HEK293 (cell line): ENCODE results near the gene MGAT5B.

Experiments used
- CTCF ChIA-PET: fragments of 350-600 bp; formaldehyde crosslinking; extraction: SDS; loops from one replicate; lab custom pipeline; 2021; ENCODE audit warnings: antibody characterized with exemption; lab: Yijun Ruan, JAX
- POLR2A ChIA-PET: fragments of 300-600 bp; formaldehyde crosslinking; extraction: SDS; loops from one replicate; lab custom pipeline; 2020; ENCODE audit warnings: antibody characterized with exemption, inconsistent platforms; lab: Yijun Ruan, JAX
- H3K27ac ChIP-seq: fragments of 200-500 bp; sonication (Bioruptor generic); 2 replicates; pipeline ENCODE4 v1.5.1; 2014; ENCODE audit warnings: low read depth, low read length, control low read depth, inconsistent platforms; ENCODE audit errors: extremely low read depth
- H3K36me3 ChIP-seq, 2 experiments: fragments of 200-500 bp in 1 of 2; sonication (Bioruptor generic) in 1 of 2; 1 replicate in 1 of 2; 2 replicates in 1 of 2; pipeline ENCODE4 v1.5.1; 2014 to 2017; ENCODE audit warnings: inconsistent platforms in 2 of 2, low read length in 2 of 2; ENCODE audit not compliant: control insufficient read depth in 2 of 2, insufficient read depth in 1 of 2
- H3K4me1 ChIP-seq: fragments of 200-500 bp; sonication (Bioruptor generic); 2 replicates; pipeline ENCODE4 v1.5.1; 2014; ENCODE audit warnings: mild to moderate bottlenecking, low read length, inconsistent platforms; ENCODE audit not compliant: control insufficient read depth, insufficient read depth
- H3K4me3 ChIP-seq: 2 replicates; pipeline ENCODE4 v1.5.1; 2011; ENCODE audit warnings: low read depth, mild to moderate bottlenecking, control low read depth, low read length, moderate library complexity
- H3K9me3 ChIP-seq: fragments of 200-500 bp; sonication (Bioruptor generic); 2 replicates; pipeline ENCODE4 v1.5.1; 2014; ENCODE audit warnings: low read depth, low read length, inconsistent platforms; ENCODE audit not compliant: control insufficient read depth, insufficient read depth
- BCL11B ChIP-seq: fragments of 450-650 bp; formaldehyde crosslinking; IDR thresholded peaks from 2 replicates; pipeline ENCODE4 v1.5.1; 2016; ENCODE audit warnings: low read depth, missing biosample characterization, missing genetic modification characterization
- BCL6B ChIP-seq: fragments of 450-650 bp; formaldehyde crosslinking; IDR thresholded peaks from 2 replicates; pipeline ENCODE4 v1.5.1; 2017; ENCODE audit warnings: missing biosample characterization, missing genetic modification characterization
- INSM2 ChIP-seq: fragments of 450-650 bp; formaldehyde crosslinking; IDR thresholded peaks from 2 replicates; pipeline ENCODE4 v1.5.1; 2016; ENCODE audit warnings: missing biosample characterization, missing genetic modification characterization
- KLF8 ChIP-seq: fragments of 450-650 bp; formaldehyde crosslinking; IDR thresholded peaks from 2 replicates; pipeline ENCODE4 v1.5.1; 2016; ENCODE audit warnings: missing biosample characterization, missing genetic modification characterization
- MEIS1 ChIP-seq: sonication (generic); formaldehyde crosslinking; IDR thresholded peaks from 2 replicates; pipeline ENCODE4 v1.8.1; 2022; ENCODE audit warnings: missing genetic modification reagents, mild to moderate bottlenecking, borderline replicate concordance
- OVOL3 ChIP-seq: fragments of 450-650 bp; formaldehyde crosslinking; IDR thresholded peaks from 2 replicates; pipeline ENCODE4 v1.5.1; 2016; ENCODE audit warnings: missing biosample characterization, missing genetic modification characterization
- SETDB1 ChIP-seq: IDR thresholded peaks from one replicate; pipeline ENCODE4 v1.6.1; 2017; ENCODE audit warnings: mild to moderate bottlenecking, low read length, moderate library complexity, mixed read lengths; ENCODE audit not compliant: insufficient read length
- YY1 ChIP-seq: fragments of 450-650 bp; formaldehyde crosslinking; IDR thresholded peaks from 2 replicates; pipeline ENCODE4 v1.5.1; 2018; ENCODE audit warnings: missing biosample characterization, missing genetic modification characterization
- ZFP69B ChIP-seq: fragments of 450-650 bp; formaldehyde crosslinking; IDR thresholded peaks from 2 replicates; pipeline ENCODE4 v1.5.1; 2016; ENCODE audit warnings: missing biosample characterization, missing genetic modification characterization
- ZIC2 ChIP-seq: fragments of 450-650 bp; formaldehyde crosslinking; IDR thresholded peaks from 2 replicates; pipeline ENCODE4 v1.5.1; 2016; ENCODE audit warnings: missing biosample characterization, missing genetic modification characterization
- ZNF112 ChIP-seq: fragments of 450-650 bp; formaldehyde crosslinking; IDR thresholded peaks from 2 replicates; pipeline ENCODE4 v1.5.0; 2017; ENCODE audit warnings: missing biosample characterization, missing genetic modification characterization
- ZNF114 ChIP-seq: fragments of 450-650 bp; formaldehyde crosslinking; IDR thresholded peaks from 2 replicates; pipeline ENCODE4 v1.5.0; 2017; ENCODE audit warnings: missing biosample characterization, missing genetic modification characterization
- ZNF248 ChIP-seq: fragments of 450-650 bp; formaldehyde crosslinking; IDR thresholded peaks from 2 replicates; pipeline ENCODE4 v1.5.1; 2017; ENCODE audit warnings: missing biosample characterization, missing genetic modification characterization
- ZNF341 ChIP-seq: fragments of 450-650 bp; formaldehyde crosslinking; IDR thresholded peaks from 2 replicates; pipeline ENCODE4; 2016; ENCODE audit warnings: low read depth, missing biosample characterization, missing genetic modification characterization
- ZNF366 ChIP-seq: fragments of 450-650 bp; formaldehyde crosslinking; conservative IDR thresholded peaks from 2 replicates; pipeline ENCODE4 v1.5.1; 2016; ENCODE audit warnings: missing biosample characterization, missing genetic modification characterization
- ZNF391 ChIP-seq: fragments of 450-650 bp; formaldehyde crosslinking; IDR thresholded peaks from 2 replicates; pipeline ENCODE4 v1.5.1; 2016; ENCODE audit warnings: low read depth, missing biosample characterization, missing genetic modification characterization, borderline replicate concordance
- ZNF548 ChIP-seq: fragments of 450-650 bp; formaldehyde crosslinking; IDR thresholded peaks from 2 replicates; pipeline ENCODE4 v1.5.1; 2016; ENCODE audit warnings: missing biosample characterization, missing genetic modification characterization
- ZNF560 ChIP-seq: fragments of 450-650 bp; formaldehyde crosslinking; IDR thresholded peaks from 2 replicates; pipeline ENCODE4 v1.5.1; 2017; ENCODE audit warnings: missing biosample characterization, missing genetic modification characterization, borderline replicate concordance
- ZNF639 ChIP-seq: fragments of 450-650 bp; formaldehyde crosslinking; IDR thresholded peaks from 2 replicates; pipeline ENCODE4 v1.5.1; 2016; ENCODE audit warnings: missing biosample characterization, missing genetic modification characterization
- ZNF707 ChIP-seq: fragments of 450-650 bp; formaldehyde crosslinking; IDR thresholded peaks from 2 replicates; pipeline ENCODE4 v1.5.1; 2016; ENCODE audit warnings: missing biosample characterization, missing genetic modification characterization
- ZSCAN18 ChIP-seq: fragments of 450-650 bp; formaldehyde crosslinking; IDR thresholded peaks from 2 replicates; pipeline ENCODE4 v1.5.1; 2016; ENCODE audit warnings: missing biosample characterization, missing genetic modification characterization
- TF ChIP-seq, protein P1 (sequence below): fragments of 450-650 bp; formaldehyde crosslinking; IDR thresholded peaks from 2 replicates; pipeline ENCODE4 v1.5.1; 2016; ENCODE audit warnings: missing biosample characterization, missing genetic modification characterization

Gene MGAT5B

DNA sequence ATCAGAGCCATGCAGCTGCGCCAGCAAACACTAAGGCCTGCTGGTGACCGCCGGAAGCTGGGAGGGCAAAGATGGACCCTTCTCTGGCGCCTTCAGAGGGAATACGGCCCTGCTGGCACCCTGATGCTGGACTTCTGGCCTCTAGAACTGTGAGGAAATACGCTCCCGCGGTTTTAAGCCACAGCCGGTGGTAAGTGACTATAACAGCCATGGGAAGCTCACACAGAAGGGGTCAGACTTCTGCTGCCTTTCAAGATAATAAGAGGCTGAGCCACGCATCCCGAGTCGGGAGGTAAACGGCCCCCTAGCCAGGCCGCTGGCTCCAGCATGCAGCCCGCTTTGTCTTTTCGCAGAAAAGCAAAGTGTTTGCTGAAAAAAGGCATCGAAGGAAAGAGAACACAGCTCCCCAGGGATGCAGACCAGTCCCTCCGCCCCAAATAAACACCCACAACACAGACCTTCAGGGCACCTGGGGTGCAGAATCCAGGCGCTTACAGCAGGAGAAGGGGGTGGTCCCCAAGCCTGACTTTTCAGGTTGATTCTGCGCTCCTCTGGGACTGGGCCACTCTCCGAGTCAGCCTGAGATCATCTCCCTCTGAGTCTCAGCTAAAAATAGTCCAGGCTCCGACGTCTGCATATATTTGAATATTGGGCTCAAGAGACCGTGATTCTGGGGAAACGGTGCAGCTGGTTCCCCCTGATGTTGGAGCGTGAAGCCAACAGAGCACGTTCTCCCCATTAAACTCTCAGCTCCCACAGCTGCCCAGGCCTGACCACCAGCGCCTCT, 89.7 kb downstream of the MGAT5B start:
- H3K27ac ChIP-seq: no peak overlapping the region
- POLR2A ChIA-PET: no interaction called here
- CTCF ChIA-PET: interaction anchor here (0.6 to 1.0 kb wide), 2 partner anchors 51 to 128 kb away, joined by 3 to 5 read pairs; no protein-coding TSS in a partner anchor
- H3K36me3 ChIP-seq: no peaks in the 10 kb centered on the region
- H3K4me3 ChIP-seq: no peak overlapping the region
- H3K9me3 ChIP-seq: no peaks in the 10 kb centered on the region
- H3K4me1 ChIP-seq: no peaks in the 10 kb centered on the region
- TF ChIP-seq ZIC2 (tag by site-specific recombination) (peak; percentile 63), ZNF341 (no peak)

- TF ChIP-seq ZNF366 (tag by site-specific recombination) (no peak), SETDB1 (no peak), ZNF112 (tag by site-specific recombination) (no peak), ZSCAN18 (no peak), BCL11B (tag by site-specific recombination) (no peak)
- TF ChIP-seq, protein P1, sequence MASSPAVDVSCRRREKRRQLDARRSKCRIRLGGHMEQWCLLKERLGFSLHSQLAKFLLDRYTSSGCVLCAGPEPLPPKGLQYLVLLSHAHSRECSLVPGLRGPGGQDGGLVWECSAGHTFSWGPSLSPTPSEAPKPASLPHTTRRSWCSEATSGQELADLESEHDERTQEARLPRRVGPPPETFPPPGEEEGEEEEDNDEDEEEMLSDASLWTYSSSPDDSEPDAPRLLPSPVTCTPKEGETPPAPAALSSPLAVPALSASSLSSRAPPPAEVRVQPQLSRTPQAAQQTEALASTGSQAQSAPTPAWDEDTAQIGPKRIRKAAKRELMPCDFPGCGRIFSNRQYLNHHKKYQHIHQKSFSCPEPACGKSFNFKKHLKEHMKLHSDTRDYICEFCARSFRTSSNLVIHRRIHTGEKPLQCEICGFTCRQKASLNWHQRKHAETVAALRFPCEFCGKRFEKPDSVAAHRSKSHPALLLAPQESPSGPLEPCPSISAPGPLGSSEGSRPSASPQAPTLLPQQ (tag by site-specific recombination): no peak
- Histone ChIP-seq H3K9me3 (no peaks in the 10 kb centered on the region), H3K4me1 (no peaks in the 10 kb centered on the region), H3K27ac (no peak overlapping the region), H3K36me3 (no peaks in the 10 kb centered on the region), H3K4me3 (no peak overlapping the region)
- ChIA-PET CTCF (no interaction called here), POLR2A (no interaction called here)
Observed at GRCh38 chr17:76958974-76959373, 90.8 kb downstream of the MGAT5B start.

GRCh38 chr17:76961869-76962268, 93.7 kb downstream of the MGAT5B start:
- H3K4me1 ChIP-seq: no peaks in the 10 kb centered on the region
- CTCF ChIA-PET: interaction anchor here (0.6 to 0.9 kb wide), 2 partner anchors 7 to 75 kb away, joined by 3 read pairs; no protein-coding TSS in a partner anchor
- H3K27ac ChIP-seq: no peak overlapping the region
- no peaks in the 10 kb centered on the region for H3K36me3 ChIP-seq
- H3K4me3 ChIP-seq: no peak overlapping the region
- POLR2A ChIA-PET: no interaction called here
- no peaks in the 10 kb centered on the region for H3K9me3 ChIP-seq
- TF ChIP-seq ZNF560 (no peak), KLF8 (tag by site-specific recombination) (no peak), OVOL3 (tag by site-specific recombination) (no peak), ZNF707 (tag by site-specific recombination) (no peak), ZFP69B (tag by site-specific recombination) (no peak), ZNF391 (no peak), INSM2 (tag by site-specific recombination) (no peak), MEIS1 (CRISPR knock-in tag) (no peak), ZNF548 (tag by site-specific recombination) (no peak), ZNF114 (tag by site-specific recombination) (no peak), BCL6B (tag by site-specific recombination) (no peak), ZNF248 (tag by site-specific recombination) (no peak), ZNF639 (tag by site-specific recombination) (no peak), YY1 (no peak), SETDB1 (no peak)
- TF ChIP-seq, protein P1 (tag by site-specific recombination): no peak
